Fibroblast of lung (primary cell): ENCODE measurements around the gene PRCD. TPM values are rescaled to one million over a fixed set of nuclear protein-coding genes. Genes with fewer than 3 reads are reported as not detected.

Experiments
- DNase-seq, 2 donors: peaks; one replicate each; pipeline versions ENCODE4 v3.0.0 to v3.0.0-alpha.2; 2010; ENCODE audit warnings: low read depth in 2 of 2
- H2AFZ ChIP-seq: 2 replicates; pipeline ENCODE4 v1.5.1; 2012; ENCODE audit warnings: low read length, control low read depth, inconsistent platforms
- H3K27ac ChIP-seq: 2 replicates; pipeline ENCODE4 v1.5.1; 2011; ENCODE audit warnings: low read length, control low read depth; ENCODE audit not compliant: insufficient read depth
- H3K27me3 ChIP-seq: 2 replicates; pipeline ENCODE4 v1.5.1; 2011; ENCODE audit warnings: mild to moderate bottlenecking, low read length; ENCODE audit not compliant: control insufficient read depth, insufficient read depth
- H3K36me3 ChIP-seq: 2 replicates; pipeline ENCODE4 v1.5.1; 2011; ENCODE audit warnings: low read length; ENCODE audit not compliant: control insufficient read depth, insufficient read depth
- H3K4me1 ChIP-seq: 2 replicates; pipeline ENCODE4 v1.5.1; 2011; ENCODE audit warnings: low read length; ENCODE audit not compliant: control insufficient read depth, insufficient read depth; ENCODE audit errors: extremely low read depth
- H3K4me2 ChIP-seq: 2 replicates; pipeline ENCODE4 v1.5.1; 2011; ENCODE audit warnings: low read length, control low read depth; ENCODE audit not compliant: insufficient read depth; ENCODE audit errors: extremely low read depth
- H3K4me3 ChIP-seq, 4 experiments: fragments of 200-600 bp in 1 of 4; sonication (generic) in 1 of 4; replicated peaks in 1 of 4; 2 replicates each; pipeline ENCODE4 v1.5.1; 2011 to 2016; ENCODE audit warnings: low read length in 4 of 4, low read depth in 3 of 4, mild to moderate bottlenecking in 3 of 4, control low read depth in 2 of 4, inconsistent platforms in 1 of 4, mixed read lengths in 1 of 4; ENCODE audit not compliant: insufficient read depth in 1 of 4; ENCODE audit errors: control extremely low read depth in 1 of 4
- H3K79me2 ChIP-seq: 2 replicates; pipeline ENCODE4 v1.5.1; 2012; ENCODE audit warnings: mild to moderate bottlenecking, low read length, inconsistent platforms; ENCODE audit not compliant: control insufficient read depth, insufficient read depth
- H3K9ac ChIP-seq: 2 replicates; pipeline ENCODE4 v1.5.1; 2011; ENCODE audit warnings: mild to moderate bottlenecking, low read length, control low read depth; ENCODE audit not compliant: insufficient read depth
- H3K9me3 ChIP-seq: 2 replicates; pipeline ENCODE4 v1.5.1; 2012; ENCODE audit warnings: low read depth, low read length; ENCODE audit not compliant: control insufficient read depth, insufficient read depth
- H4K20me1 ChIP-seq: 2 replicates; pipeline ENCODE4 v1.5.1; 2011; ENCODE audit warnings: low read length; ENCODE audit not compliant: control insufficient read depth, insufficient read depth; ENCODE audit errors: extremely low read depth
- EZH2 ChIP-seq: IDR thresholded peaks from 2 replicates; pipeline ENCODE4 v1.5.1; 2012; ENCODE audit warnings: low read length, control low read depth, mild to moderate bottlenecking; ENCODE audit errors: missing control alignments
- polyA plus RNA-seq, 2 donors: library from polyadenylated mRNA; depleted of rRNA in 1 of 2; stranded (reverse) in 1 of 2; unstranded in 1 of 2; fragments of >200 nt; gene quantifications; 2 replicates each; pipeline ENCODE4 v1.2.1, GENCODE V29; 2011 to 2012; ENCODE audit warnings: missing spikeins in 1 of 2
- total RNA-seq: library from RNA; depleted of rRNA; stranded (reverse); fragments of >200 nt; gene quantifications from 2 replicates; pipeline ENCODE4 v1.2.1, GENCODE V29; 2014
- TF ChIP-seq, protein P1 (sequence below), 2 donors: IDR thresholded peaks in 1 of 2; conservative IDR thresholded peaks in 1 of 2; 1 replicate in 1 of 2; 2 replicates in 1 of 2; pipeline ENCODE4 v1.5.1; 2011 to 2012; ENCODE audit warnings: low read length in 2 of 2, control low read depth in 1 of 2, inconsistent platforms in 1 of 2, low read depth in 1 of 2, mild to moderate bottlenecking in 1 of 2

PRCD gene
- total and polyA plus RNA-seq, 2 donors (not counting 1 experiment from before 2014, with no cell fraction given) = 0.89 to 4.3 TPM

DNA sequence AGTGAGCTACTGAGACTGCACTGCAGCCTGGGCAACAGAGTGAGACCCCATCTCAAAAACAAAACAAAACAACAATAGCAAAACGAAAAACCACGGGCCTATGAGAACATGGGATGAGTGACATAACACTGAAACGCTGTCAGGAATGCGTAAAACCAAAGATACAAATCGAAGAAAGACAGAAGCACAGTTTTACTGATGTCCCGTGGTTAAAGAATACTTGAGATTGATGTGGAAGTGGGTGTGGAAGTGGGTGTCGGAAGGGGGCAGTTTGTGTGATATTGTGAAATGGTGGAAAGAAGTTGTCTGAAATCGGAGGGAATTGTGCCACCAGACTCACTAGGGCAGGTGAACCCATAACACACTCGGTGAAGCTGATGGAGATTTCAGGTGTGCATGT, 36.3 kb downstream of the PRCD start:
- Histone ChIP-seq H4K20me1 (no peaks in the 10 kb centered on the region), H3K79me2 (no peaks in the 10 kb centered on the region), H3K4me3 (no peak overlapping the region), H2AFZ (no peak overlapping the region), H3K4me2 (no peak overlapping the region), H3K4me1 (no peaks in the 10 kb centered on the region), H3K9me3 (no peaks in the 10 kb centered on the region), H3K9ac (no peak overlapping the region), H3K27me3 (no peaks in the 10 kb centered on the region), H3K36me3 (no peaks in the 10 kb centered on the region), H3K27ac (no peak overlapping the region)
- no peak for TF ChIP-seq EZH2
- TF ChIP-seq, protein P1, sequence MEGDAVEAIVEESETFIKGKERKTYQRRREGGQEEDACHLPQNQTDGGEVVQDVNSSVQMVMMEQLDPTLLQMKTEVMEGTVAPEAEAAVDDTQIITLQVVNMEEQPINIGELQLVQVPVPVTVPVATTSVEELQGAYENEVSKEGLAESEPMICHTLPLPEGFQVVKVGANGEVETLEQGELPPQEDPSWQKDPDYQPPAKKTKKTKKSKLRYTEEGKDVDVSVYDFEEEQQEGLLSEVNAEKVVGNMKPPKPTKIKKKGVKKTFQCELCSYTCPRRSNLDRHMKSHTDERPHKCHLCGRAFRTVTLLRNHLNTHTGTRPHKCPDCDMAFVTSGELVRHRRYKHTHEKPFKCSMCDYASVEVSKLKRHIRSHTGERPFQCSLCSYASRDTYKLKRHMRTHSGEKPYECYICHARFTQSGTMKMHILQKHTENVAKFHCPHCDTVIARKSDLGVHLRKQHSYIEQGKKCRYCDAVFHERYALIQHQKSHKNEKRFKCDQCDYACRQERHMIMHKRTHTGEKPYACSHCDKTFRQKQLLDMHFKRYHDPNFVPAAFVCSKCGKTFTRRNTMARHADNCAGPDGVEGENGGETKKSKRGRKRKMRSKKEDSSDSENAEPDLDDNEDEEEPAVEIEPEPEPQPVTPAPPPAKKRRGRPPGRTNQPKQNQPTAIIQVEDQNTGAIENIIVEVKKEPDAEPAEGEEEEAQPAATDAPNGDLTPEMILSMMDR (conservative IDR thresholded peaks at IDR 0.05 in 1 of 2, IDR thresholded peaks at IDR 0.05 in 1 of 2; ENCODE audit: low read depth in 1 of 2, low read length in 2 of 2) = no peak
- no peak for DNase-seq

DNA sequence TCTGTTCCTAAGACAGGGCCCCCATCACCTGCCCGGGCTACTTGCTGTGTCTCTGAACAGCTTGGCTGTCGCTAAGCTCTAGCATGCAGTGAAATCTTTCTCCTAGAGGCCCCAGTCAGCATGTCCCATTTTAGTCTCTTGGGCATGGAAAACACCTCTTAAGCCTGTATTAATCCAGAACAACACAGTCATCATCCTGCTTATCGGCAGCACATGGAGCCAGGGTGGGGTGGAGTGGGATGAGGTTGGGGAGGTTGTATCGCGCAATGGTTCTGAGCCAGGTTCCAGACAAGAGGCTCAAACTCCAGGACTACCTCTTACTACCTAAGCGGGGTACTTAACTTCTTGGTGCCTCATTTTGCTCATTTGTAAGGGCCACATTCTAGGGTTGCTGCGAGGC, 38.0 kb downstream of the PRCD start:
- Histone ChIP-seq H3K9ac (no peak overlapping the region), H3K27me3 (no peaks in the 10 kb centered on the region), H3K36me3 (no peaks in the 10 kb centered on the region), H3K4me3 (no peak overlapping the region), H4K20me1 (no peaks in the 10 kb centered on the region), H3K27ac (no peak overlapping the region), H2AFZ (no peak overlapping the region), H3K4me1 (no peaks in the 10 kb centered on the region), H3K79me2 (no peaks in the 10 kb centered on the region), H3K9me3 (no peaks in the 10 kb centered on the region), H3K4me2 (no peak overlapping the region)
- DNase-seq = no peak
- TF ChIP-seq, protein P1 (conservative IDR thresholded peaks at IDR 0.05 in 1 of 2, IDR thresholded peaks at IDR 0.05 in 1 of 2; ENCODE audit: low read depth in 1 of 2, low read length in 2 of 2) = no peak
- no peak for TF ChIP-seq EZH2

DNA sequence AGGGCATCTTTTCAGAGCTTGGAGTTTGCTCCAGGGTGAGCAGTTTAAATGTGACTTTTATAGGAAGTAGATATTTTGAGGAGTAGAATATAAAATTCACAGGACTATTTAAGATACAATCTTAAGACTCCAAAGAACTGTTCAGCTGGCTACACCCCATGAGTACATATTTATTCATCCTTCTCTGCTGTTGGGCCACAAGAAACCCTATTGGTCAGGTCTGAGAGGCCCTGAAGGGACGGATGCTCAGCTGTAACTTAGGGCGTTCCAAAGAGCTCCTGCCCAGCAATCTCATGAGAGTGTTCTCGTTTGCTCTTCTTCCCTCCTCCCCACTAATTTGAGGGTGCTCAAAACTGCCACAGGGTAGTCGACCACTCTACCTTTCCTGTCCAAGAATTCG, 38.5 kb downstream of the PRCD start:
- TF ChIP-seq EZH2 = no peak
- TF ChIP-seq, protein P1 (conservative IDR thresholded peaks at IDR 0.05 in 1 of 2, IDR thresholded peaks at IDR 0.05 in 1 of 2; ENCODE audit: low read depth in 1 of 2, low read length in 2 of 2) = no peak
- peak in 1 of 2 donors; percentile 37 for DNase-seq
- H3K27me3 ChIP-seq = no peaks in the 10 kb centered on the region

More for the DNA sequence above, 38.5 kb downstream of the PRCD start:
- no peak overlapping the region for H3K4me3 ChIP-seq
- H2AFZ ChIP-seq = no peak overlapping the region
- H3K4me2 ChIP-seq = no peak overlapping the region
- H4K20me1 ChIP-seq = no peaks in the 10 kb centered on the region
- no peaks in the 10 kb centered on the region for H3K4me1 ChIP-seq
- H3K9me3 ChIP-seq = no peaks in the 10 kb centered on the region
- no peak overlapping the region for H3K27ac ChIP-seq
- H3K9ac ChIP-seq = no peak overlapping the region
- no peaks in the 10 kb centered on the region for H3K36me3 ChIP-seq
- no peaks in the 10 kb centered on the region for H3K79me2 ChIP-seq
